Activated CD8-positive, alpha-beta memory T cell treated with anti-CD3 and anti-CD28 coated beads for 24 hours (primary cell): ENCODE results near the gene TFB1M.
"Not testable (repeated sequence)": the region's sequence is repeated elsewhere in the genome, so short reads cannot be mapped to it uniquely, and the experiment has no call there.

Experiments used
- DNase-seq: peaks from one replicate; pipeline ENCODE4 v3.0.0-alpha.2; 2020

The TFB1M gene

DNA sequence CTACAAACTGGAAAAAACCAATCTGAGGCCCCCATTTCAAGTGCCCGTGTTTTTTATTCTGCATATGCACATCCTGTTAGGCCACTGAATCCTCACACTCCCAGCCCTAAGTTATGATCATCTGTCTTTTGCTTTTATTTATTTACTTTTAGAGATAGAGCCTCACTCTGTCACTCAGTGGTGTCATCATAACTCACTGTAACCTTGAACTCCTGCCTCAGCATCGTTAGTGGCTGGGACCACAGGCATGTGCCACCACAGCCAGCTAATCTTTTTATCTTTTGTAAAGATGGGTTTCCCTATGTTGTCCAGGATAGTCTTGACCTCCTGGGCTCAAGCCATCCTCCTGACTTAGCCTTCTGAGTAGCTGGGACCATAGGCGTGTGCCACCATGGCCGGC is 80.1 kb downstream of the TFB1M start:
- no peak for DNase-seq

DNA sequence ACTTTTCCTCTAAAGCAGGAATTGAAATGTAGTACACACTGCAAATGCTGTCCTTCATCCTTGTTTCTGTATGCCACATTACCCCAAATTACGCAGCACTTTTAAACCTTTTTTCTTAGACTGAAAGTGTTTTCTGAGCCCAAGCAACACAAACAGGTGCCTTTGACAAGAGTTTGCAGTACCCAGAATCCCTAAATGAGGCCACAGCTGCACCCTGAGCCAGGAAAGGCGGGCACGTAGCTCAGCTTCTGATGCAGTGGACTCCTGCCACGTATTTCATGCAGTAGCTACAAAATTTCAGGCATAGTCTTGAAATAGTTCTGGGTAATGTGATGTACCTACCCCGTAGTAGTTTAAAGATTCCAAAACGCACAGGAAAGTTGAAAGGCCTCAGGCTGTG is 81.4 kb downstream of the TFB1M start:
- DNase-seq: no peak

- not testable (repeated sequence) for DNase-seq
Measured at GRCh38 chr6:155230975-155231374, 83.3 kb downstream of the TFB1M start.

DNA sequence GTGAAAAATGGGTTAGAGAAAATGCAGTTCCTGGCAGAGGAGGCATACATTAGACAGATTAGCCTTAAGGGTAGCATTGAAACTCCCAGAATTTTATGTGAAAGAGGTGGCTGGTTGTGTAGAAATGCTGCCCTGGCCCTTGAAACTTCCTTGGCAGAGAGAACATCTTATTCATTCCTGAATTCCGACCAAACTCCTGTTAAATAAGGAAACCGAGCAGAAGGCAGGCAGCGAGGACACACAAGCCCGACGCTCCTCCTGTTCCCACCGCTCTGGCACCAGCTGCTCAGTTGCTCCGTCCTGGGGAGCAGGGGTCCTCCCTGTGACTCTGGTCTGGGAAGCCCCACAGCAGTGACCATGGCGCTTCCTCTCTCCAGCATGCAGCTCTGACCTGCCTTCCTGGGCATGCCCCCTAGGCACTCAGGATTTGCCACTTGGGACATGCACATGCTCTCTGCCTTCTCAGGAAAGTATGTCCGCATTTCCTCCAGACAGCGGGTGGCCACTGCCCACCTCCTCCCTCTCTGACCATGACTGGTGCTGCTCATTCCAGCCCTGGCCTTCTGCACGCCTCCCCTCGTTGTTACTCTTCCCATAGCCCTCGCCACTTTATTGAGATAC is 85.6 kb downstream of the TFB1M start:
- DNase-seq: no peak

- DNase-seq: no peak
Measured at GRCh38 chr6:155227046-155227445, 87.2 kb downstream of the TFB1M start.

GRCh38 chr6:155224618-155225017 is 89.7 kb downstream of the TFB1M start:
- DNase-seq: no peak

DNA sequence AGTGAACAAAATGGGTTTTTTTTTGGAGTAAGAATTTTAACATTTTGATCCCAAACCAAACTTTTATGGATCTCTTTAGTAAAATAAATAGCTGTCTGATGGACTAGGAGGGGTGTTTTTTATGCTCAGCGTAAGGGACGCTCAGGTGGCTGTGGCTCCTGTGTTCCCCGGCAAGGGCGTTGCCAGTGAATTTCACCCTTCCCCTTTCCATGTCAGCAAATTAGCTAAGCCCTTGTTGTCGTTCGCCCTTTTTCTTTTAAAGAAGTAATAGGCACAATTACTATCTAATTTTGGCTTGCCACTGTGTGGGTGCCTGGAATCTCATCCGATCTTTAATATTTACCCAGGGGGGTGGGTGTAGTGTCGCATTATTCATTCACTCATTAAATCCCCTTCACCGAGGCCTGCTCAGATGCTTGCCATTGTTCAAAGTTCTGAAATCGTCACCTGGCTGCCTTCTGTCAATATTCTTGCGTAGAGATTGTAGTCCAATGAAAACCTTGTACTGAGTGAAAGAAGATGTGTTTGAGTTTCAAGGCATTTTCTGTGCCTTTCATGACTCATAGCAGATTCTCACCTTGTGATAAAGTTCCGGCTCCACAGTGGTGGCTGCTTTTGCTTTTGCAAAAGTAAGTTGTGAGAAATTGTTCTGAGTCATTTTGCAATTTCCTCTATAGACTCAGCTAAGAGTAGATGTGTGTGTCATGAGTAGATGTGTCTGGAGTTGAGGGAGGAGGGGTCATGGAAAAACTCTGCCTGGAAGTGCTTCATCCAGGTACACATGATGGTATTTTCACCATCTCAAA is 90.4 kb downstream of the TFB1M start:
- DNase-seq: peak; percentile 62

GRCh38 chr6:155222506-155222905 is 91.8 kb downstream of the TFB1M start:
- no peak for DNase-seq

DNA sequence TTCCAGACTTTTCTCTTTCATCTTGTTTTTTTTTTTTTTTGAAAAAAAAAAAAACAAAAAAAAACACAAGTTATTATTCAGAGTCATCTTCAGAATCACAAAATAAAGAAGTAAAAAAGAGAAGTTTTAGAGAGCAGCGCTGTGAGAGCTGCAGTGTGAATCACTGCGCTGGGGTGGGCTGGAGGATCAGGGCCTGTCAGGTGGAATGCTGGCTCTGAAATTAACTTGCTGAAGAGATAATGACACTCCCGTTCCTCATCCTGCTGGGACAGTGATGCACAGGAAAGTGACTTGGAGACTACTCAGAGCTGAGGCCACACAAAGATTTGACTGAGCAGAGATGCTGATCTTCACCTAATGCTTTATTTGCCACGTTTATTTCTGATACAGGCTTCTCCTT is 93.2 kb downstream of the TFB1M start:
- DNase-seq: no peak

- DNase-seq: no peak
Measured at GRCh38 chr6:155219858-155220301, 94.4 kb downstream of the TFB1M start.

GRCh38 chr6:155219299-155219698 is 95.0 kb downstream of the TFB1M start:
- DNase-seq: no peak

DNA sequence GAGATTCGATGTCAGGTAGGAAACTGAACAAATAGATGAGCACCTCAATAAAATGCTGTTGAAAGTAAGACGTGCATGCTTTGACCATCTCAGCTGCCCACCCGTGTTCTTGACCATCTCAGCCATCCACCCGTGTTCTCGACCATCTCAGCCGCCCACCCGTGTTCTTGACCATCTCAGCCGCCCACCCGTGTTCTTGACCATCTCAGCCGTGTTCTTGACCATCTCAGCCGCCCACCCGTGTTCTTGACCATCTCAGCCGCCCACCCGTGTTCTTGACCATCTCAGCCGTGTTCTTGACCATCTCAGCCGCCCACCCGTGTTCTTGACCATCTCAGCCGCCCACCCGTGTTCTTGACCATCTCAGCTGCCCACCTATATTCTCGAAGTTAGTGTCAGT is 95.6 kb downstream of the TFB1M start:
- DNase-seq: not testable (repeated sequence)

- no peak for DNase-seq
Measured at GRCh38 chr6:155216312-155217046, 97.8 kb downstream of the TFB1M start.

GRCh38 chr6:155215906-155216305 is 98.4 kb downstream of the TFB1M start:
- DNase-seq: no peak

DNA sequence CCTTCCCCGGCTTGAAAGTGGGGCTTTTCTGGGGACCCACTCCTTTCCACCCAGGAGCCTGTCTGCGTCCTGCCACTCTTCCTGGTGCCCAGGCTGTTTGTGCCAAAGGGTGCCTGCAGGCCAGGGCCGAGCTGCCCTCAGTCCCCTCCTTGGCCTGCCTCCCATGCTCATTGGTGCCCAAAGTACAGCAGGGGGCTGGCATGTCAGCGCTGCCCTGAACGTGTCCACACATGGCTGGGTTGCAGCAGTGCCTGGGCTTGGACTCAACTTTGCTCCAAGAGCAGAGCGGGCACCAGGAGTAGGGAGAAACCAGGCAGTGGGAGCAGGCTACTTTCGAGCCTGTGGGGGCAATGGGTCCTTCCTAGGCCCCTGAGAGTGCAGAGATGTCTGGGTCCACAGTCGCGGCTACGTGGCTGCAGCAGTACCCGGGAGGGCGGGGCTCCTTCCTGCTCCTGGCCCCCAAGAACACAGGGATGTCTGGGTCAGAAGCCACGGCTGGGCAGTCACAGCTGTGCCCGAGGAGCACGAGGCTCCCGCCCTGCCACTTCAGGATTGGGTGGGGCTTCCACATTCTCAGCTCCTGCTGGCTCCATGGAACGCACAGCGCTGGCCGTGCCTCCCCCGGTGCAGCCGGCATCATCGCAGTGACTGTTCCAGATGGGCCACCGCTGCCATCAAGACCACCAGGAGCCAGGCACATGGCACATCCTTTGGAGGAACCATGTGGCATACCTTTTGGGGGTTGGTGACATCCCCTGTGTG is 100.5 kb downstream of the TFB1M start:
- DNase-seq: no peak

DNA sequence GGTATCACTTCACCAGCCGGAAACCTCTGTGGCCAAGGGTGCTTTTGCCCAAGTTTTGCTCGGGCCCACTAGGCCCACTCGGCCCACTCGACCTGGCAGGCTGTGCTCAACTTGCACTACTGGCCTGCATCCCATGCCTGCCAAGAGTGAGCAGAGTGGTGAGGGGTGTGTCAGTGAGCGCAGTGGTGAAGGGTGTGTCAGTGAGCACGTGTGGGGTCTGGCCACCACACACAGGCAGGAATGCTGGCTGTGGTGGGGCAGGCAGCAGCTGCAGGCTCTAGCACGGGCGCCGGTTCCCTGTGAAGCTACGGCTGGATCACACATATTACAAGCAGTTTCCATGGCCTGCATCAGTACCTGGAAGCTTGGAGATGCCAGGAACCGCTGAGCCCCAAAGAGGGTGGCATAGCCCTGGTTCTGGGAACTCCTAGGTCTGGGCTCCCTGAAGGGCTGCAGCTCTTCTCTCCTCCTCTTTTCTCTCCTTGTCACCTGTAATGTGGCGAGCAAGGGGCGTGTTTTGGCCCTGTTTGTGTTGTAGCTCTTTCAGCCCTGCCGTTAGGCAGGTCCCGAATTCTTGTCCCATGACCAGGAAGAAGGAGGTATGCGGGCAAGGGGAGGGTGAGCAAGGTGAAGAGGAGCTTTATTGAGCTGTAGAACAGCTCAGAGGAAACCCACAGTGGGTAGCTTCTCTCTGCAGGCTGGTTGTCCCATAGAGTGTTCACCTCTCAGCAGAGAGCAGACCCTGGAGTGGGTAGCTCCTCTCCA is 101.5 kb downstream of the TFB1M start:
- no peak for DNase-seq

GRCh38 chr6:155212106-155212505 is 102.2 kb downstream of the TFB1M start:
- DNase-seq: no peak

- DNase-seq: no peak
Measured at GRCh38 chr6:155207223-155207622, 107.1 kb downstream of the TFB1M start.
